ENCODE results near the gene ANAPC1. TPM values are rescaled to one million over a fixed set of nuclear protein-coding genes. Genes with fewer than 3 reads are reported as not detected.
"Not testable (repeated sequence)": the region's sequence is repeated elsewhere in the genome, so short reads cannot be mapped to it uniquely, and the experiment has no call there.

ANAPC1 gene
- total RNA-seq, 1 donor from 2014 or later, result 40.8 TPM

- no peak for DNase-seq (ENCODE audit: extremely low read depth, low read depth, low spot score)
Observed at GRCh38 chr2:111904726-111905474, 20.9 kb upstream of the ANAPC1 start.

DNA sequence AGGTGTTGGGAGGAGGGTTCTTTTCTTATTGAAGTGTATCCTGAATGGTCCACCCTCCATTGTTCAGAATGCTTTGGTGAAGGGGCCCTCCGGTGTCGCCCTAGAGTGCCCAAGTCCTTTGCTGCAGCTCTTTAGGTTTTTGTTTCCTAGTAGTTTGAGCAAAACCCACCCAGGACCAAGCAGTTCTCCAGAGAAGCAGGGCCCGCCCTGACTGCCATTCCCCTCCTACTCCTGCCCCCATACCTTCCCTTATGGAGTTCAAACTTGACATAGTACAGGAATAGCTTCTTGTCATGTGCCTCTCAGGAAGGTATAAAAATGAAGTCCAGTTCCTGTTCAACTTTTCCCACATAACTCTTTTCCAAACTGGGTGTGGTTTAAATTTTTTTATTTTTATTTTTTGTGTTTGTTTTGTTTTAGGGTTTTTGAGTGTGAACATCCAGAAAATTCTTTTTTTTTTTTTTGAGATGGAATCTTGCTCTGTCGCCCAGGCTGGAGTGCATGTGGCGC, 20.0 kb upstream of the ANAPC1 start:
- no peak for DNase-seq (ENCODE audit: extremely low read depth, low read depth, low spot score)

GRCh38 chr2:111903516-111903915, 19.5 kb upstream of the ANAPC1 start:
- no peak for DNase-seq (ENCODE audit: extremely low read depth, low read depth, low spot score)

GRCh38 chr2:111900859-111901258, 16.9 kb upstream of the ANAPC1 start:
- no peak for DNase-seq (ENCODE audit: extremely low read depth, low read depth, low spot score)

GRCh38 chr2:111898703-111899514, 14.9 kb upstream of the ANAPC1 start:
- DNase-seq (ENCODE audit: extremely low read depth, low read depth, low spot score), result no peak

- DNase-seq (ENCODE audit: extremely low read depth, low read depth, low spot score), result no peak
Observed at GRCh38 chr2:111897924-111898702, 14.1 kb upstream of the ANAPC1 start, which contains the start of gene MERTK. TSS of gene MERTK (plus strand) at chr2:111898607. CDS start at chr2:111898736, 129 bp downstream.

DNA sequence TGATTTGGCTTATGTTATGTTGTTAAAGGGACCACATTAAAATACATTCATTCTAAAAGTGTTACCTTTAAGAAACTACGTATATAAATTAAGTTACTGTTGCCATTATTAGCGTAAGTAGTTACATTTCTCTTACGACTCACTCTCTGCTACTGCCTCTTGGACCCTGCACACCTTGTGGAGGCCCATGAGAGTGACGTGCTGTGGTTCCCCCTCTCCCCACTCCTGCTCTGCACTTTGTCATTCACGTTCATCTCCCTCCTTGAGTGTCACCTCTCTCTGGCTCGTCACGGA, 13.6 kb upstream of the ANAPC1 start:
- DNase-seq (ENCODE audit: extremely low read depth, low read depth, low spot score), result no peak

GRCh38 chr2:111896576-111896975, 12.6 kb upstream of the ANAPC1 start:
- DNase-seq (ENCODE audit: extremely low read depth, low read depth, low spot score), result no peak

GRCh38 chr2:111896024-111896423, 12.0 kb upstream of the ANAPC1 start:
- no peak for DNase-seq (ENCODE audit: extremely low read depth, low read depth, low spot score)

DNA sequence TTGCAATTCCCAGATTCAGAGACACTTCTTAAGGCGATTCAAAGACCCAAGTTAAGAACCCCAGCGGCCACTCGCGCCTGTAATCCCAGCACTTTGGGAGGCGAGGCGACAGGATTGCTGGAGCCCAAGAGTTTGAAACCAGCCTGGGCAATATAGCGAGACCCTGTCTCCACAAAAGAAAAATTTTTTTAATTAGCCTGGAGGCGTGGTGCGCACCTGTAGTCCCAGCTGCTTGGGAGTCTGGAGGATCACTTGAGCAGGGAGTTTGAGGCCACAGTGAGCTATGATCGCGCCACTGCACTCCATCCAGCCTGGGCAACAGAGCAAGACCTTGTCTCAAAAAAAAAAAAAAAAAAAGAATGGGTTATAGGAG, 585 bp upstream of the ANAPC1 start:
- no peak for DNase-seq (ENCODE audit: extremely low read depth, low read depth, low spot score)

- not testable (repeated sequence) for DNase-seq (ENCODE audit: extremely low read depth, low read depth, low spot score)
Observed at GRCh38 chr2:111872806-111873205, 11.2 kb downstream of the ANAPC1 start.

GRCh38 chr2:111865124-111865523, 18.9 kb downstream of the ANAPC1 start:
- not testable (repeated sequence) for DNase-seq (ENCODE audit: extremely low read depth, low read depth, low spot score)

- DNase-seq (ENCODE audit: extremely low read depth, low read depth, low spot score), result not testable (repeated sequence)
Observed at GRCh38 chr2:111860005-111860404, 24.0 kb downstream of the ANAPC1 start.

GRCh38 chr2:111852544-111852943, 31.4 kb downstream of the ANAPC1 start:
- DNase-seq (ENCODE audit: extremely low read depth, low read depth, low spot score), result not testable (repeated sequence)

DNA sequence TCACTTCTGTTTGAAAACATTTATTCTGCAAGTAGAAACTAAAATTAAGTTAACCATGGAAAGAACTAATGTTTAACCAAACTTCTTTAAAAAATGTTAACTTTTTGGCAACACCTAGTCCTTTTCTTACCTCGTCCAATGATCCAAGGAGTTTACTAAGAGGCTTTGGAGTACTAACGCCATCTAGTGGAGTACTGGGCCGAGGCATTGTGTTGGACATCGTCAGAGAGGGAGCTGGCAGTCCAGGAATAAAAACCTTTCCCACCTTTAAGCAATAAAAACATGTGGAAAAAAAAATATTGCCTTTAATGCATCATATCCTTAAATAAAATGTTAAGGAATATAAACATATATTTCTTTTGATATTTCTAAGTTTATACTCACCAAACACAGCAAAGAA, 33.3 kb downstream of the ANAPC1 start:
- DNase-seq (ENCODE audit: extremely low read depth, low read depth, low spot score), result not testable (repeated sequence)

- DNase-seq (ENCODE audit: extremely low read depth, low read depth, low spot score), result not testable (repeated sequence)
Observed at GRCh38 chr2:111839625-111840282, 44.2 kb downstream of the ANAPC1 start.

- DNase-seq (ENCODE audit: extremely low read depth, low read depth, low spot score), result not testable (repeated sequence)
Observed at GRCh38 chr2:111838992-111839391, 45.0 kb downstream of the ANAPC1 start.

GRCh38 chr2:111834221-111834620, 49.8 kb downstream of the ANAPC1 start:
- not testable (repeated sequence) for DNase-seq (ENCODE audit: extremely low read depth, low read depth, low spot score)

DNA sequence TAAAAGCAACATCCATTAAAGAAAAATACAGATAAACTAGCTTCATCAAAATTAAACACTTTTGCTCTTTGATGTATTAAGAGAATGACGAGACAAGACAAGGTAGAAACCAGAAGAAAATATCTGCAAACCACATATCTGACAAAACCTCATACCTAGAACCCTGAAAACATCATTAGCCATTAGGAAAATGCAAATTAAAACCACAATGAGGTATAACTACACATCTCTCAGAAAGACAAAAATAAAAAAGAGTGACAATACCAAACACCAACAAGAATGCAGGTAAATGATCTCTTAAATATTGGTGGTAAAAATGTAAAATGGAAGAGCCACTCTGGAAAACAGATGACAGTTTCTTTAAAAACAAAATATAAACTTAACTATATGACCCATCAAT, 53.5 kb downstream of the ANAPC1 start:
- not testable (repeated sequence) for DNase-seq (ENCODE audit: extremely low read depth, low read depth, low spot score)

- DNase-seq (ENCODE audit: extremely low read depth, low read depth, low spot score), result not testable (repeated sequence)
Observed at GRCh38 chr2:111828217-111828766, 55.7 kb downstream of the ANAPC1 start.
